Activated CD8-positive, alpha-beta memory T cell treated with anti-CD3 and anti-CD28 coated beads, Interleukin-2, amount 50 U/mL, for 4 hours (primary cell): ENCODE results near the gene LRCH3.
"Not testable (repeated sequence)": the region's sequence is repeated elsewhere in the genome, so short reads cannot be mapped to it uniquely, and the experiment has no call there.

Source experiments
- DNase-seq: peaks from one replicate; pipeline ENCODE4 v3.0.0-alpha.2; 2020

Gene LRCH3

DNA sequence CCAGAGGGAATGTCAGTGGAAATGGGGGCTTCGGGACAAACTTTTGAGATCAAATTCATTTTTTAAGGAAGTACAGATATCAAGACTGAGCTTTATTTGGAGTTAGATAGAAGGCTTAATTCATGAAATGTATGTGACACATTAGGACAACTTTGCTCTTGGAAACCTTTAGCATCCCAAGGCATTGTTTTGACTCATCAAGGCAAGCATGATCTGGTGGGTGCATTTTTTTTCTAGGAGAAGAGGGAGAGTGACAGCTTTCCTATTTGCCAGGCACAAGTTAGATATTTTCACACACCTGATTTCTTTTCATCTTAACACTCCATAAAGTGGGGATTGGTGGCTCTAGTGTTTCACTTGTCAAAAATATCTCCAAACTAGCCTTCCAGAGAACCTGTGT lies 97.5 kb downstream of the LRCH3 start:
- DNase-seq, result no peak

GRCh38 chr3:197889204-197889930 lies 98.3 kb downstream of the LRCH3 start:
- no peak for DNase-seq

GRCh38 chr3:197890693-197891092 lies 99.6 kb downstream of the LRCH3 start:
- DNase-seq, result no peak

- no peak for DNase-seq
Measured at GRCh38 chr3:197892162-197892561, 101.1 kb downstream of the LRCH3 start.

- no peak for DNase-seq
Measured at GRCh38 chr3:197896421-197896820, 105.4 kb downstream of the LRCH3 start.

GRCh38 chr3:197899833-197900478 lies 108.9 kb downstream of the LRCH3 start:
- DNase-seq, result no peak

- no peak for DNase-seq
Measured at GRCh38 chr3:197901626-197902025, 110.6 kb downstream of the LRCH3 start.

DNA sequence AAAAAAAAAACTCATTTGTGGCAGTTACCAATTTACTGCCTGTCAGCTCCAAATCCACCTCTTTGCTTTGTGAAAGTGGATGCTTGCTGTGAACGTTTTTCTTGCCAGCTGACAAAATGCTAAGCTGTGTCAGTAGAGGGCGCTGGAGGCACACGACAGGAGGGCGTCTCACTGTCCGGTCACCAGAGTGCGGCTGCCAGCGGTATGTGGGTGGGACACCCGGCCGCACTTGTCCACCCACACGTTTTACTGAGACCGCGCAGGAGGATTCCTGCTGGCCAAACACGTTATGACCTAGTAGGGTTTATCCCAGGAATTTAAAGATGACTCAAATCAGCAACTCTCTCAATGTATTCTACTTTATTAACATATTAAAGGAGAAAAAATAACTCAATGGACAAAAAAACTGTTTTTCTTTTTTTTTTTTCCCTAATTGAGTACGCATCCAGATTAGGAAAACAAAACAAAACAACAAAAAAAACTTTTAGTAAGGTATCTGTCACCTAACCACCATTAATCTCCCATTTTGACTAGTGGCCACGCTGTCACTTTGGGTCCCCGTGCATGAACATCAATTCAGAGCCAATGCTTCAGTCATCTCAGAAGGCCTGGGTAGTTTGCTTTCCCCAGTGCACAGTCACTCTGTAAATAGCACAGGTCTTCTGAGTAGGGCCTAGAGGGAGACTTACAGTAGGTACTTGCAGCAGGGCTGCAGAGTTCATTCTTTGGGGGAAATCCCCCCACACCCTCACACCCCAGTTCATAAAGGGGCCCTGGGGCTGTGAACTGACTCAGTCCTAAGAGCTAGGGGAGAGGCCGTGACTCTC lies 115.2 kb downstream of the LRCH3 start:
- peak; percentile 77 for DNase-seq

- no peak for DNase-seq
Measured at GRCh38 chr3:197906850-197907187, 115.8 kb downstream of the LRCH3 start.

DNA sequence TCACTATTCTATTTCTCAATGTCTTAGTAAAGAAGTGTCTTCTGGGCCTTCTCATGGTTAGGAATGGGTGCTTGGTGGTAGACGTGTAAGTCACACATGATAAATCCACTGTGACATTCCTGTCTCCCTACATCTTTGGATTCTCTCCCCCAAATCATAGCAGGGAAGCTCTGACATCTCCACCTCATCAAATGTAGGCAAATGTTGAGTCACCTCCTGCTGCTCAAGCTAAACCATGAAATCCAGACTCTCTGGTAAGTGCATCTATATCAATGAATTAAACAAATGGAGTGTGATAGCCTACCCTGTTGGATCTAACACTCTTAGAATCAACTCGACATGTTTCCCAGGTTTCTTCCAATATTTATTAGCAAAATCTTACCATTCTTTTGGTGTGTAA lies 116.1 kb downstream of the LRCH3 start:
- no peak for DNase-seq

DNA sequence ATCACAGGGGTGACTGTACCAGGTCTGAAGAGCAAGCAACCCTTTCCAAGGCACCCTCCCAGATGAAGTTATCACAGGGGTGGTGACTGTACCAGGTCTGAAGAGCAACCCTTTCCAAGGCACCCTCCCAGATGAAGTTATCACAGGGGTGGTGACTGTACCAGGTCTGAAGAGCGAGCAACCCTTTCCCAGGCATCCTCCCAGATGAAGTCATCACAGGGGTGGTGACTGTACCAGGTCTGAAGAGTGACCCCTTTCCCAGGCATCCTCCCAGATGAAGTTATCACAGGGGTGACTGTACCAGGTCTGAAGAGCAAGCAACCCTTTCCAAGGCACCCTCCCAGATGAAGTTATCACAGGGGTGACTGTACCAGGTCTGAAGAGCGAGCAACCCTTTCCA lies 117.5 kb downstream of the LRCH3 start:
- DNase-seq, result not testable (repeated sequence)

GRCh38 chr3:197908957-197909701 lies 118.1 kb downstream of the LRCH3 start:
- DNase-seq, result no peak

- DNase-seq, result no peak
Measured at GRCh38 chr3:197912741-197913476, 121.9 kb downstream of the LRCH3 start.

GRCh38 chr3:197913641-197914380 lies 122.8 kb downstream of the LRCH3 start:
- no peak for DNase-seq

DNA sequence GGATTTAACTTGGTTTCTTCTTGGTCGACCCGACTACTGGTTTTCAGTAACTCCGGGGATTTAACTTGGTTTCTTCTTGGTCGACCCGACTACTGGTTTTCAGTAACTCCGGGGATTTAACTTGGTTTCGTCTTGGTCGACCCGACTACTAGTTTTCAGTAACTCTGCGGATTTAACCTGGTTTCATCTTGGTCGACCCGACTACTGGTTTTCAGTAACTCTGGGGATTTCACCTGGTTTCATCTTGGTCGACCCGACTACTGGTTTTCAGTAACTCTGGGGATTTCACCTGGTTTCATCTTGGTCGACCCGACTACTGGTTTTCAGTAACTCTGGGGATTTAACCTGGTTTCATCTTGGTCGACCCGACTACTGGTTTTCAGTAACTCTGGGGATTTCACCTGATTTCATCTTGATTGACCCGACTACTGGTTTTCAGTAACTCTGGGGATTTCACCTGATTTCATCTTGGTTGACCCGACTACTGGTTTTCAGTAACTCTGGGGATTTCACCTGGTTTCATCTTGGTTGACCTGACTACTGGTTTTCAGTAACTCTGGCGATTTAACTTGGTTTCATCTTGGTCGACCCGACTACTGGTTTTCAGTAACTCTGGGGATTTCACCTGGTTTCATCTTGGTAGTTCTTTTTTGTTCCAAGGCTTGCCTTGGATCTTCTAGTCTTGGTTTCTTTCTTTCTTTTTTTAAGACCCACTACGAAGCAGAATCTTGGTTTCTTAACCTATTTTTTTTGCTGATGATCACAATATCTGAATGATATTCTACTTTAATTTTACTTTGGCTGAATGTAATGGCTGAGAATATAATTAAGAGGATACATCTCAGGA lies 130.6 kb downstream of the LRCH3 start:
- not testable (repeated sequence) for DNase-seq

DNA sequence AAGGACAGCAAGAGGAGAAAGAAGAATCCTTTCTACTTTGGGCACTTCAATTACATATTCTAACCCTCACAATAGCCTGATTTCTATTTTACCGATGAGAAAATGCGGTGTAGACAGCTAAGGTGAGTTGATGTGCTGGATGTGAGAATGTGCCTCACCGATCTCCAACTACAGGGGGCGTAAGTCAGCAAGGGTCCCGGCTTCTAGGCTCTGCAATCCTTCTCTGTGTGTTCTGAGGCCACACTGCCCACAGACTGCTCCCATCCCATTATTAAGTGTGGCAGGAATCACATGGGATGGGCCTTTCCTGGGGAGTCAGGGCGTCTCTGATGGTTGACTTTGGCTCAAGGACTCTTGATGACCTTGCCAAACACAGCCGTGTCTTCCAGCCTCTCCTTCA lies 135.4 kb downstream of the LRCH3 start:
- DNase-seq, result no peak

- not testable (repeated sequence) for DNase-seq
Measured at GRCh38 chr3:197927578-197927977, 136.5 kb downstream of the LRCH3 start.

GRCh38 chr3:197936819-197937384 lies 145.8 kb downstream of the LRCH3 start:
- DNase-seq, result no peak
